GM12878 (cell line): Measurements from ENCODE around the gene STARD8. TPM values are rescaled to one million over a fixed set of nuclear protein-coding genes. Genes with fewer than 3 reads are reported as not detected.
"Not testable (repeated sequence)": the region's sequence is repeated elsewhere in the genome, so short reads cannot be mapped to it uniquely, and the experiment has no call there.

Experiments
- ATAC-seq: fragments of 200-7000 bp; cut with Tn5 transposase; 3 replicates; pipeline ENCODE4 v1.9.1; 2020; ENCODE audit warnings: mild to moderate bottlenecking, moderate library complexity
- BruUV-seq: library from RNA; stranded (reverse); fragments of 400-500 nt; replicated peaks from 2 replicates; lab custom pipeline; 2021; lab: Mats Ljungman, UMichigan
- CTCF ChIA-PET: fragments of 300-600 bp; sonication (Branson Sonifier 250); formaldehyde crosslinking; extraction: SDS; loops from one replicate; lab custom pipeline; 2021; ENCODE audit warnings: inconsistent platforms; lab: Yijun Ruan, JAX
- POLR2A ChIA-PET: fragments of 350-600 bp; formaldehyde crosslinking; extraction: SDS; loops from one replicate; lab custom pipeline; 2021; ENCODE audit warnings: inconsistent platforms; lab: Charles Lee
- RAD21 ChIA-PET: fragments of 300-600 bp; sonication (Branson Sonifier 250); formaldehyde crosslinking; loops from one replicate; lab custom pipeline; 2023; ENCODE audit warnings: antibody characterized with exemption; ENCODE audit not compliant: unreplicated experiment; lab: Charles Lee
- SMC1A ChIA-PET: fragments of 300-600 bp; sonication (Branson Sonifier 250); formaldehyde crosslinking; loops from one replicate; lab custom pipeline; 2023; ENCODE audit not compliant: unreplicated experiment, uncharacterized antibody; lab: Charles Lee
- DNase-seq: peaks from one replicate; pipeline ENCODE4 v3.0.0-alpha.2; 2011; ENCODE audit warnings: low read depth, low spot score
- FAIRE-seq: peaks from 3 replicates; lab custom pipeline; 2011; peaks lifted over from hg19 to GRCh38; lab: Jason Lieb, UNC
- H2AFZ ChIP-seq: 2 replicates; pipeline ENCODE4 v1.6.0; 2011; ENCODE audit warnings: low read depth, low read length, control low read depth; ENCODE audit not compliant: control insufficient read depth
- H3K27ac ChIP-seq: 2 replicates; pipeline ENCODE4 v1.5.1; 2011; ENCODE audit warnings: control low read depth; ENCODE audit not compliant: control insufficient read depth, insufficient read depth
- H3K27me3 ChIP-seq, 2 experiments: replicated peaks in 1 of 2; 2 replicates each; pipeline versions ENCODE4 v1.6.0 to v1.6.1; 2011; ENCODE audit warnings: low read length in 1 of 2; ENCODE audit not compliant: control insufficient read depth in 2 of 2, insufficient read depth in 2 of 2
- H3K36me3 ChIP-seq, 2 experiments: 2 replicates each; pipeline ENCODE4 v1.5.1; 2011; ENCODE audit warnings: low read length in 1 of 2; ENCODE audit not compliant: control insufficient read depth in 2 of 2, insufficient read depth in 2 of 2
- H3K4me1 ChIP-seq: 2 replicates; pipeline ENCODE4 v1.6.1; 2011; ENCODE audit warnings: mild to moderate bottlenecking, low read length, moderate library complexity, mixed read lengths; ENCODE audit not compliant: control insufficient read depth, insufficient read depth
- H3K4me2 ChIP-seq: 2 replicates; pipeline ENCODE4 v1.6.0; 2011; ENCODE audit warnings: control low read depth; ENCODE audit not compliant: control insufficient read depth, insufficient read depth
- H3K4me3 ChIP-seq: fragments of 200-600 bp; sonication (generic); 2 replicates; pipeline ENCODE4 v1.5.1; 2016
- H3K79me2 ChIP-seq: 2 replicates; pipeline ENCODE4 v1.6.0; 2011; ENCODE audit warnings: low read length; ENCODE audit not compliant: control insufficient read depth, insufficient read depth
- H3K9ac ChIP-seq: 2 replicates; pipeline ENCODE4 v1.8.0; 2011; ENCODE audit warnings: low read length, control low read depth, mixed read lengths; ENCODE audit not compliant: control insufficient read depth, insufficient read depth
- H3K9me3 ChIP-seq: replicated peaks from 3 replicates; pipeline ENCODE4 v1.5.1; 2011; ENCODE audit warnings: mild to moderate bottlenecking, low read length; ENCODE audit not compliant: control insufficient read depth, insufficient read depth
- H4K20me1 ChIP-seq: 2 replicates; pipeline ENCODE4 v1.6.0; 2011; ENCODE audit not compliant: control insufficient read depth, insufficient read depth
- STAT1 ChIP-seq: fragments of 450-650 bp; conservative IDR thresholded peaks from 2 replicates; pipeline ENCODE4 v1.6.1; 2014; ENCODE audit warnings: antibody characterized with exemption, mild to moderate bottlenecking
- WGBS: methylation state at CpG from one replicate; pipeline ENCODE4 v1.1.6; 2016; ENCODE audit warnings: low lambda C conversion rate; ENCODE audit not compliant: insufficient replicate concordance, insufficient coverage; ENCODE audit errors: missing lambda C conversion rate; 5-methylcytosine and 5-hydroxymethylcytosine counted together
- in situ Hi-C: fragments of 300-500 bp; cut with MboI; formaldehyde crosslinking; loops from 9 replicates; pipeline ENCODE4 v1.14.3; 2018; ENCODE audit warnings: mixed read lengths
- intact Hi-C: fragments of 100-400 bp; cut with micrococcal nuclease; formaldehyde crosslinking; loops from one replicate; pipeline ENCODE4 v1.14.2; 2022; ENCODE audit not compliant: unreplicated experiment
- polyA plus RNA-seq, 11 experiments: library from polyadenylated mRNA; depleted of rRNA in 4 of 11; unstranded in 6 of 11; stranded (reverse) in 5 of 11; fragments of >200 nt; fragmentation: Nextera tagmentation in 4 of 11; fragmentation: Illumina TruSeq in 1 of 11; extraction: Ambion mirVana in 4 of 11; extraction: Trizol in 1 of 11; gene quantifications; 1 replicate in 1 of 11; 2 replicates in 10 of 11; pipeline versions ENCODE4 v1.2.1 to v1.2.3, GENCODE V29; 2011 to 2016; ENCODE audit warnings: inconsistent platforms in 2 of 11, missing spikeins in 2 of 11, low read depth in 1 of 11
- total RNA-seq, 4 experiments: library from RNA; depleted of rRNA in 3 of 4; stranded (reverse); fragments of >200 nt in 3 of 4; fragmentation: Illumina TruSeq in 1 of 4; extraction: Trizol in 1 of 4; gene quantifications; 2 replicates each; pipeline versions ENCODE4 v1.2.1 to v1.2.3, GENCODE V29; 2013 to 2021
- TF ChIP-seq, protein P1 (sequence below): IDR thresholded peaks from 2 replicates; pipeline ENCODE4 v1.6.1; 2012; ENCODE audit warnings: improper control_type of control experiment, low read depth, low read length; ENCODE audit not compliant: insufficient replicate concordance

The STARD8 gene
- total and polyA plus RNA-seq, 10 of the 15 experiments (the other 5 are each of a cell fraction or from before 2014, with no cell fraction given): 0.03 to 0.14 (median 0.07) TPM; not detected in 6

- TF ChIP-seq, protein P1, sequence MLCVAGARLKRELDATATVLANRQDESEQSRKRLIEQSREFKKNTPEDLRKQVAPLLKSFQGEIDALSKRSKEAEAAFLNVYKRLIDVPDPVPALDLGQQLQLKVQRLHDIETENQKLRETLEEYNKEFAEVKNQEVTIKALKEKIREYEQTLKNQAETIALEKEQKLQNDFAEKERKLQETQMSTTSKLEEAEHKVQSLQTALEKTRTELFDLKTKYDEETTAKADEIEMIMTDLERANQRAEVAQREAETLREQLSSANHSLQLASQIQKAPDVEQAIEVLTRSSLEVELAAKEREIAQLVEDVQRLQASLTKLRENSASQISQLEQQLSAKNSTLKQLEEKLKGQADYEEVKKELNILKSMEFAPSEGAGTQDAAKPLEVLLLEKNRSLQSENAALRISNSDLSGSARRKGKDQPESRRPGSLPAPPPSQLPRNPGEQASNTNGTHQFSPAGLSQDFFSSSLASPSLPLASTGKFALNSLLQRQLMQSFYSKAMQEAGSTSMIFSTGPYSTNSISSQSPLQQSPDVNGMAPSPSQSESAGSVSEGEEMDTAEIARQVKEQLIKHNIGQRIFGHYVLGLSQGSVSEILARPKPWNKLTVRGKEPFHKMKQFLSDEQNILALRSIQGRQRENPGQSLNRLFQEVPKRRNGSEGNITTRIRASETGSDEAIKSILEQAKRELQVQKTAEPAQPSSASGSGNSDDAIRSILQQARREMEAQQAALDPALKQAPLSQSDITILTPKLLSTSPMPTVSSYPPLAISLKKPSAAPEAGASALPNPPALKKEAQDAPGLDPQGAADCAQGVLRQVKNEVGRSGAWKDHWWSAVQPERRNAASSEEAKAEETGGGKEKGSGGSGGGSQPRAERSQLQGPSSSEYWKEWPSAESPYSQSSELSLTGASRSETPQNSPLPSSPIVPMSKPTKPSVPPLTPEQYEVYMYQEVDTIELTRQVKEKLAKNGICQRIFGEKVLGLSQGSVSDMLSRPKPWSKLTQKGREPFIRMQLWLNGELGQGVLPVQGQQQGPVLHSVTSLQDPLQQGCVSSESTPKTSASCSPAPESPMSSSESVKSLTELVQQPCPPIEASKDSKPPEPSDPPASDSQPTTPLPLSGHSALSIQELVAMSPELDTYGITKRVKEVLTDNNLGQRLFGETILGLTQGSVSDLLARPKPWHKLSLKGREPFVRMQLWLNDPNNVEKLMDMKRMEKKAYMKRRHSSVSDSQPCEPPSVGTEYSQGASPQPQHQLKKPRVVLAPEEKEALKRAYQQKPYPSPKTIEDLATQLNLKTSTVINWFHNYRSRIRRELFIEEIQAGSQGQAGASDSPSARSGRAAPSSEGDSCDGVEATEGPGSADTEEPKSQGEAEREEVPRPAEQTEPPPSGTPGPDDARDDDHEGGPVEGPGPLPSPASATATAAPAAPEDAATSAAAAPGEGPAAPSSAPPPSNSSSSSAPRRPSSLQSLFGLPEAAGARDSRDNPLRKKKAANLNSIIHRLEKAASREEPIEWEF: no peak
- TF ChIP-seq STAT1: no peak
These were observed 19.5 kb upstream of the STARD8 start (continued) for GRCh38 chrX:68627986-68628385.

DNA sequence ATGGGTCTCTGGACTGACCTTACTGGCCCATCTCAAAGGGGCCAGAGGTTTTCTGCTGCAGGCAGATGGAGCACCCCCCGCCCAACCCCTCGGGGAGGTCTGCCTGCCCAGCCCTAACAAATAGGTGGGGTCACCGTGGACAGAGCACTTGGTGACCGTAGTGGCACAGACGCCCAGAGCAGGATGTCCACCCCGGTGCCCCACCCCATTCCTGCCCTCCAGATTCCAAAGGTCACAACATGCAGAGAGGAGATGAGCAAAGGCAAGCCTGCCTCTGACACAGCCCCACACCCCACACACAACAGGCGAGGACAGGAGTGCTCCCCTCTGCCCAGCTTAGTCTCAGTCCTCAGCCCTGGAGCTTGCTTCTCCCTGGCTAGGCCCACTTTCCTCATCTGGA is 17.5 kb upstream of the STARD8 start:
- 0% methylated on average over 3 of the region's 7 CpGs for WGBS
- ATAC-seq, FAIRE-seq: not testable (repeated sequence)

More for the DNA sequence above, 17.5 kb upstream of the STARD8 start:
- H3K9ac ChIP-seq, H3K4me1 ChIP-seq, H3K4me3 ChIP-seq, H3K27me3 ChIP-seq, H3K36me3 ChIP-seq, SMC1A ChIA-PET, H4K20me1 ChIP-seq, BruUV-seq, CTCF ChIA-PET, in situ Hi-C loops, intact Hi-C loops, H2AFZ ChIP-seq, RAD21 ChIA-PET, H3K9me3 ChIP-seq, H3K4me2 ChIP-seq, POLR2A ChIA-PET, H3K27ac ChIP-seq, H3K79me2 ChIP-seq, DNase-seq: not testable (repeated sequence)
